Neuronal stem cell (in vitro differentiated cells): ENCODE data around the gene FBXO41.
"Not testable (repeated sequence)": the region's sequence is repeated elsewhere in the genome, so short reads cannot be mapped to it uniquely, and the experiment has no call there.

ENCODE experiments used
- DNase-seq: peaks from one replicate; pipeline ENCODE4 v3.0.0-alpha.2; 2013; ENCODE audit warnings: low spot score
- H2AFZ ChIP-seq: one replicate; pipeline ENCODE4 v1.6.1; 2013; ENCODE audit warnings: mild to moderate bottlenecking, low read length, inconsistent platforms
- H2AK5ac ChIP-seq: 2 replicates; pipeline ENCODE4 v1.6.1; 2013; ENCODE audit warnings: low read depth, mild to moderate bottlenecking, inconsistent platforms, low read length, moderate library complexity, mixed read lengths
- H2BK120ac ChIP-seq: 2 replicates; pipeline ENCODE4 v1.6.1; 2013; ENCODE audit warnings: low read depth, mild to moderate bottlenecking, inconsistent platforms, low read length, moderate library complexity, mixed read lengths
- H2BK12ac ChIP-seq: one replicate; pipeline ENCODE4 v1.6.1; 2013; ENCODE audit warnings: low read length, inconsistent platforms
- H2BK15ac ChIP-seq: 2 replicates; pipeline ENCODE4 v1.6.1; 2013; ENCODE audit warnings: mild to moderate bottlenecking, low read length, inconsistent platforms, mixed read lengths
- H2BK5ac ChIP-seq: one replicate; pipeline ENCODE4 v1.6.1; 2013; ENCODE audit warnings: inconsistent platforms, mild to moderate bottlenecking, low read length, moderate library complexity
- H3K14ac ChIP-seq: one replicate; pipeline ENCODE4 v1.6.1; 2013; ENCODE audit warnings: low read length, inconsistent platforms
- H3K18ac ChIP-seq: 2 replicates; pipeline ENCODE4 v1.6.1; 2013; ENCODE audit warnings: low read length, inconsistent platforms
- H3K23ac ChIP-seq: 2 replicates; pipeline ENCODE4 v1.6.1; 2013; ENCODE audit warnings: low read depth, mild to moderate bottlenecking, mixed read lengths, low read length, inconsistent platforms; ENCODE audit not compliant: poor library complexity
- H3K27ac ChIP-seq: replicated peaks from 3 replicates; pipeline ENCODE4 v1.5.1; 2013; ENCODE audit warnings: low read length, inconsistent platforms
- H3K27me3 ChIP-seq, 3 experiments: 2 replicates each; pipeline ENCODE4 v1.6.1; 2013; ENCODE audit warnings: low read length in 3 of 3, mild to moderate bottlenecking in 2 of 3, inconsistent platforms in 1 of 3, low read depth in 1 of 3, mixed read lengths in 1 of 3, moderate library complexity in 1 of 3; ENCODE audit not compliant: control insufficient read depth in 3 of 3, insufficient read depth in 3 of 3
- H3K36me3 ChIP-seq, 2 donors: replicated peaks in 1 of 2; 2 replicates each; pipeline ENCODE4 v1.6.1; 2013; ENCODE audit warnings: low read length in 2 of 2; ENCODE audit not compliant: control insufficient read depth in 2 of 2, insufficient read depth in 2 of 2
- H3K4ac ChIP-seq: 2 replicates; pipeline ENCODE4 v1.6.1; 2013; ENCODE audit warnings: inconsistent platforms, mild to moderate bottlenecking, low read length, moderate library complexity
- H3K4me1 ChIP-seq, 2 donors: 1 replicate in 1 of 2; 2 replicates in 1 of 2; pipeline ENCODE4 v1.6.1; 2013; ENCODE audit warnings: low read length in 2 of 2, low read depth in 1 of 2; ENCODE audit not compliant: control insufficient read depth in 2 of 2, insufficient read depth in 1 of 2
- H3K4me2 ChIP-seq: one replicate; pipeline ENCODE4 v1.6.1; 2013; ENCODE audit warnings: mild to moderate bottlenecking, low read length, inconsistent platforms; ENCODE audit not compliant: insufficient read depth, poor library complexity, severe bottlenecking
- H3K4me3 ChIP-seq, 2 donors: 2 replicates each; pipeline ENCODE4 v1.5.1; 2013; ENCODE audit warnings: low read length in 2 of 2, mild to moderate bottlenecking in 2 of 2, inconsistent platforms in 1 of 2, moderate library complexity in 1 of 2
- H3K79me1 ChIP-seq: one replicate; pipeline ENCODE4 v1.6.1; 2013; ENCODE audit warnings: low read depth, mild to moderate bottlenecking, inconsistent platforms, low read length, moderate library complexity
- H3K9ac ChIP-seq: one replicate; pipeline ENCODE4 v1.6.1; 2013; ENCODE audit warnings: mild to moderate bottlenecking, low read depth, low read length, inconsistent platforms; ENCODE audit not compliant: poor library complexity
- H3K9me3 ChIP-seq, 2 donors: replicated peaks in 1 of 2; 2 replicates each; pipeline versions ENCODE3 to v1.6.1; 2013; ENCODE audit warnings: low read length in 2 of 2, mild to moderate bottlenecking in 2 of 2, inconsistent platforms in 1 of 2, low read depth in 1 of 2, mixed read lengths in 1 of 2, moderate library complexity in 1 of 2; ENCODE audit not compliant: control insufficient read depth in 2 of 2, insufficient read depth in 1 of 2
- H4K8ac ChIP-seq: one replicate; pipeline ENCODE4 v1.6.1; 2013; ENCODE audit warnings: low read depth, mild to moderate bottlenecking, inconsistent platforms, low read length, moderate library complexity
- H4K91ac ChIP-seq: one replicate; pipeline ENCODE4 v1.6.1; 2013; ENCODE audit warnings: low read length, low read depth, mild to moderate bottlenecking, inconsistent platforms; ENCODE audit not compliant: poor library complexity
- WGBS, 2 donors: extraction: QIAGEN DNeasy Blood & Tissue Kit; methylation state at CpG; one replicate each; pipeline ENCODE4 v1.1.7; 2013; ENCODE audit warnings: missing lambda C conversion rate in 2 of 2, mixed read lengths in 1 of 2; ENCODE audit not compliant: insufficient read length in 2 of 2, insufficient replicate concordance in 1 of 2; ENCODE audit errors: extremely low coverage in 2 of 2; 5-methylcytosine and 5-hydroxymethylcytosine counted together

Gene FBXO41

DNA sequence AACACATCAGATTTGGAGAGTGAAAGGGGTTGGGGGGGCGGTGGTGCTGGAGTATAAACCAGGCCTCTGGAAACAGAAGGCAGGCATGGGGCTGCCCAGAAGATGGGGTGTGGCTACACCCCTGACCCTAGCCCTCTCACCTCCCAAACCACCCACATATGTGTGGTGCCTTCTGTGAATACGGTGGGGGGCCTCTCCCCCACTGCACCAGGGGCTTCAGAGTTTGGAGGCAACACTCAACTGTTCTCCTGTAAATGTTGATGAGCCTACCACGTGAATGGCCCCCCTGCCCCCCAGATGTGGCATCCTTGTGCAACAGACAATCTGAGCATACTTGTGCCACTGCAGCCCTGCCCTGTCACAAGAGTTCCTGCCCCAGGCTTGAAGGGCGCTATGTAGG lies 19.5 kb downstream of the FBXO41 start:
- Histone ChIP-seq H3K4me2 (no peak overlapping the region), H3K23ac (peak overlapping the region; percentile 55), H3K14ac (peak overlapping the region; percentile 56), H3K27ac (no peak overlapping the region), H2BK15ac (no peak overlapping the region), H2AFZ (no peak overlapping the region), H3K4me3 (no peak overlapping the region), H3K36me3 (peaks cover 3 to 4% of the 10 kb centered on the region in 2 donors), H3K79me1 (peaks cover 7% of the 10 kb centered on the region), H3K18ac (no peak overlapping the region), H2BK5ac (no peak overlapping the region), H3K27me3 (peaks cover 0 to 20% (median 8%) of the 10 kb centered on the region in 3 experiments), H3K4ac (no peak overlapping the region), H3K9me3 (no peaks in the 10 kb centered on the region), H2BK12ac (no peak overlapping the region), H3K9ac (no peak overlapping the region), H2AK5ac (no peak overlapping the region), H2BK120ac (no peak overlapping the region), H4K8ac (no peak overlapping the region), H3K4me1 (peaks cover 0 to 7% of the 10 kb centered on the region in 2 donors), H4K91ac (no peak overlapping the region)
- no CpG with 5 or more reads among the region's 4 CpGs for WGBS, 2 donors
- no peak for DNase-seq

DNA sequence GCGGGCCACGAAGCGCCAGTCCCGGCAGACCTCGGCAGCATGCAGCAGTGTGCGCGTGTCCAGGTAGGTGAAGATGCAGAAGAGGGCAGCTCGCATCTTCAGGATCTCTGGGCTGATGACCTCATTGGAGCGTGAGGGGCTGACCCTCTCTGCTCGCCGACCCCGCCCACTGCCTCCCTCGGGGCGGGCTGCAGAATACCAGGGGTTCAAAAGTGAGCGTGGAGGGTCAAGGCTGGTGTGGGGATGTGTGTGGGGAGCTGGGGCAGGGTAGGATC lies 20.0 kb downstream of the FBXO41 start:
- no peak overlapping the region for H4K91ac ChIP-seq
- no peak overlapping the region for H2BK120ac ChIP-seq
- WGBS, 2 donors = no CpG with 5 or more reads among the region's 15 CpGs

DNA sequence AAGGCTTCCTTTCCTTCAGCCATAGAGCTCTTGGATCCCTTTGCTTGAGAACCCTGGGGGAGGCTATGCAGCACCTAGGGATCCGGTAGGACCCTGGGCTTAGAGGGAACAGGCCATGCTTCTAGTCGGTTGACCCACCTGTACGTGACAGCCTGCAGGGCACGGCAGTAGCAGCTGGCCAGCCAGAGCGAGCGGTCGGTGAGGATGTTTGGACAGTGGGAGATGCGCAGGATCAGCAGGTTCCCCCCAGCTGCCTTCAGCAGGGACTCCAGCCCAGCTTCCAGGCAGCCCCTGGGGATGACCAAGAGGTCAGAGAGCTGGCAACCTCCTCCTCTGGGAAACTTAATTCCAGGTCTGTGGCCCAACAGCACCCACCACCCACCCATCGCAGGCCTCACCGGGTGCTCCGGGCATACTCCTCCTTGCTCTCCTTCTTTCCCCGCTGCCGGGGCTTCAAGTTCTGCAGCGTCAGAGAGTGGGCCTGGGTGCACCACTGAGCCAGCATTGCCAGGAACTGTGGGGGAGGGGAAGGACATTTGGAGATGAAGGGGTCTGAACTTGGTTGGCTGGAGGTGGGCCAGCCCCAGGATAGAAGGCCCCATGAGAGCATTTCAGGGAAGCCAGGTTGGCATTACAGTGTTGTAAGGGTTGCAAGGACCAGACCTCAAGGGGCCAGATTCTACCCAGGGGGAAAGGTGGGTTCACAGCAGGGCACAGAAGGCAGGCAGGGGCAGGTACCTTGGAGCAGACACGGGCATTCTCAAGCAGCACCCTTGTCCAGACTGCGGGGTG lies 20.5 kb downstream of the FBXO41 start:
- no peak overlapping the region for H4K91ac ChIP-seq
- H3K23ac ChIP-seq = no peak overlapping the region
- H3K4me2 ChIP-seq = no peak overlapping the region
- no peak overlapping the region for H2BK12ac ChIP-seq
- H3K79me1 ChIP-seq = peaks cover 7% of the 10 kb centered on the region
- WGBS, 2 donors = no CpG with 5 or more reads among the region's 16 CpGs
- H3K4ac ChIP-seq = no peak overlapping the region
- H2BK120ac ChIP-seq = no peak overlapping the region
- H2BK15ac ChIP-seq = no peak overlapping the region
- no peak overlapping the region for H2BK5ac ChIP-seq
- H3K18ac ChIP-seq = peak overlapping the region; percentile 38
- no peak overlapping the region for H3K9ac ChIP-seq
- H3K27me3 ChIP-seq = peaks cover 0 to 9% (median 3%) of the 10 kb centered on the region in 3 experiments
- no peak overlapping the region for H2AFZ ChIP-seq
- no peaks in the 10 kb centered on the region for H3K9me3 ChIP-seq
- H2AK5ac ChIP-seq = no peak overlapping the region
- H3K36me3 ChIP-seq = peaks cover 4 to 6% of the 10 kb centered on the region in 2 donors
- H3K27ac ChIP-seq = no peak overlapping the region
- DNase-seq = no peak
- H4K8ac ChIP-seq = no peak overlapping the region
- H3K14ac ChIP-seq = no peak overlapping the region
- H3K4me1 ChIP-seq = peaks cover 0 to 6% of the 10 kb centered on the region in 2 donors
- no peak overlapping the region for H3K4me3 ChIP-seq

More for the DNA sequence above, 20.0 kb downstream of the FBXO41 start:
- Histone ChIP-seq H3K14ac (no peak overlapping the region), H3K27me3 (peaks cover 0 to 15% (median 8%) of the 10 kb centered on the region in 3 experiments), H2AK5ac (no peak overlapping the region), H3K4me1 (peaks cover 0 to 7% of the 10 kb centered on the region in 2 donors), H3K4ac (no peak overlapping the region), H3K4me3 (no peak overlapping the region), H3K79me1 (peaks cover 7% of the 10 kb centered on the region), H2BK5ac (no peak overlapping the region), H2AFZ (no peak overlapping the region), H2BK12ac (no peak overlapping the region), H3K9me3 (no peaks in the 10 kb centered on the region), H4K8ac (no peak overlapping the region), H3K9ac (no peak overlapping the region), H2BK15ac (no peak overlapping the region), H3K27ac (no peak overlapping the region), H3K18ac (peak overlapping the region; percentile 38), H3K23ac (no peak overlapping the region), H3K4me2 (no peak overlapping the region), H3K36me3 (peaks cover 3 to 6% of the 10 kb centered on the region in 2 donors)
- no peak for DNase-seq

DNA sequence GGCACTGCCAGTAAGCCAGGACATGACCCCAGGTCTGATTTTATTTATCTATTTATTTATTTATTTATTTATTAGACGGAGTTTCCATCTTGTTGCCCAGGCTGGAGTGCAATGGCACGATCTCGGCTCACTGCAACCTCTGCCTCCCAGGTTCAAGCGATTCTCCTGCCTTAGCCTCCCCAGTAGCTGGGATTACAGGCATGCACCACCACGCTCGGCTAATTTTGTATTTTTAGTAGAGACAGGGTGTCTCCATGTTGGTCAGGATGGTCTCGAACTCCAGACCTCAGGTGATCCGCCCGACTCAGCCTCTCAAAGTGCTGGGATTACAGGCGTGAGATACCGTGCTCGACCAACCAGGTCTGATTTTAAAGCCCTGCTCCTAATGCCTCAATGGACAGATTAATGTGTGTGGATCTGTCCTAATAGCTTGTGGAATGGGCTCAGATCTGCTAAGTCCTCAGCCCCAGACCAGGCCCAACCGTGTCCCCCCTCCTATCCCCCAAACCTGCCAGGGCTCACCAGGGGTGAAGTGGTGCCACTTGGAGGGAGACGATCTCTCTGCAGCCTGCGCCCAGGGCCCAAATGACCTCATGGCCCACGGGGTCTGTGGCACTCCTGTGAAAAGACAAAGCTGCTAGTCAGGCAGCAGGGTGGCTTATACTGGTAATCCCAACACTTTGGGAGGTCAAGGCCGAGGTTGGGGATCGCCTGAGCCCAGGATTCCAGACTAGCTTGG lies 21.4 kb downstream of the FBXO41 start:
- not testable (repeated sequence) for H3K14ac ChIP-seq, H3K9me3 ChIP-seq, H3K9ac ChIP-seq, H2BK5ac ChIP-seq, DNase-seq, H3K27ac ChIP-seq, H2AFZ ChIP-seq, H3K23ac ChIP-seq, H2BK120ac ChIP-seq, H2AK5ac ChIP-seq, H3K4ac ChIP-seq, H3K4me3 ChIP-seq, H3K4me1 ChIP-seq, H4K91ac ChIP-seq, H2BK12ac ChIP-seq, H4K8ac ChIP-seq, H3K36me3 ChIP-seq, H2BK15ac ChIP-seq, H3K79me1 ChIP-seq, H3K27me3 ChIP-seq, H3K4me2 ChIP-seq
- no CpG with 5 or more reads among the region's 18 CpGs for WGBS, 2 donors
- peak overlapping the region; percentile 38 for H3K18ac ChIP-seq
